Measurements from ENCODE around the gene RNF223.

- no peak for TF ChIP-seq POLR2A (IDR thresholded peaks at IDR 0.05)
- TF ChIP-seq, protein P1, sequence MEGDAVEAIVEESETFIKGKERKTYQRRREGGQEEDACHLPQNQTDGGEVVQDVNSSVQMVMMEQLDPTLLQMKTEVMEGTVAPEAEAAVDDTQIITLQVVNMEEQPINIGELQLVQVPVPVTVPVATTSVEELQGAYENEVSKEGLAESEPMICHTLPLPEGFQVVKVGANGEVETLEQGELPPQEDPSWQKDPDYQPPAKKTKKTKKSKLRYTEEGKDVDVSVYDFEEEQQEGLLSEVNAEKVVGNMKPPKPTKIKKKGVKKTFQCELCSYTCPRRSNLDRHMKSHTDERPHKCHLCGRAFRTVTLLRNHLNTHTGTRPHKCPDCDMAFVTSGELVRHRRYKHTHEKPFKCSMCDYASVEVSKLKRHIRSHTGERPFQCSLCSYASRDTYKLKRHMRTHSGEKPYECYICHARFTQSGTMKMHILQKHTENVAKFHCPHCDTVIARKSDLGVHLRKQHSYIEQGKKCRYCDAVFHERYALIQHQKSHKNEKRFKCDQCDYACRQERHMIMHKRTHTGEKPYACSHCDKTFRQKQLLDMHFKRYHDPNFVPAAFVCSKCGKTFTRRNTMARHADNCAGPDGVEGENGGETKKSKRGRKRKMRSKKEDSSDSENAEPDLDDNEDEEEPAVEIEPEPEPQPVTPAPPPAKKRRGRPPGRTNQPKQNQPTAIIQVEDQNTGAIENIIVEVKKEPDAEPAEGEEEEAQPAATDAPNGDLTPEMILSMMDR (IDR thresholded peaks at IDR 0.05): no peak
- TF ChIP-seq EP300 (IDR thresholded peaks at IDR 0.05; ENCODE audit: low read depth): no peak
- no peak for TF ChIP-seq POLR2AphosphoS5 (IDR thresholded peaks at IDR 0.05)
These were observed 46.0 kb upstream of the RNF223 start for GRCh38 chr1:1120096-1120495.
